ENCODE data around the gene PARG. TPM values are rescaled to one million over a fixed set of nuclear protein-coding genes. Genes with fewer than 3 reads are reported as not detected.
"Not testable (repeated sequence)": the region's sequence is repeated elsewhere in the genome, so short reads cannot be mapped to it uniquely, and the experiment has no call there.

The PARG gene
- polyA plus RNA-seq, 1 donor (not counting 4 experiments of a cell fraction or from before 2014, with no cell fraction given) = 18.6 TPM

- H3K4me1 ChIP-seq (ENCODE audit: control insufficient read depth, extremely low read depth, insufficient read depth, low read length) = no peaks in the 10 kb centered on the region
- no peaks in the 10 kb centered on the region for H3K9me1 ChIP-seq (ENCODE audit: control insufficient read depth, extremely low read depth, insufficient read depth, low read length)
- no peak overlapping the region for H3K27ac ChIP-seq (ENCODE audit: control insufficient read depth, insufficient read depth, low read length)
- dilution Hi-C loops (cut with MboI; ENCODE audit: extremely low pct_ligation_motif_present, low sequenced_read_pairs) = no loop called here
- H3K9me3 ChIP-seq (ENCODE audit: control insufficient read depth, low read depth, low read length) = no peaks in the 10 kb centered on the region
- peaks cover 10% of the 10 kb centered on the region for H3K27me3 ChIP-seq (ENCODE audit: control insufficient read depth, extremely low read depth, insufficient read depth, low read length)
- DNase-seq (ENCODE audit: low read depth, low spot score) (no peak), FAIRE-seq (no peak)
- H3K36me3 ChIP-seq (ENCODE audit: control insufficient read depth in 2 of 2, extremely low read depth in 1 of 2, insufficient read depth in 2 of 2, low read length in 2 of 2) = no peaks in the 10 kb centered on the region
- TF ChIP-seq EZH2 (IDR thresholded peaks at IDR 0.05; ENCODE audit: low read length) (no peak), CTCF (optimal IDR thresholded peaks at IDR 0.05 in 1 of 3, IDR thresholded peaks at IDR 0.05 in 1 of 3, conservative IDR thresholded peaks at IDR 0.05 in 1 of 3; ENCODE audit: extremely low read depth in 1 of 3, insufficient read depth in 2 of 3, low read length in 3 of 3) (no peak)
- H2AFZ ChIP-seq (ENCODE audit: control insufficient read depth, low read length) = no peak overlapping the region
- no peaks in the 10 kb centered on the region for H4K20me1 ChIP-seq (ENCODE audit: control insufficient read depth, extremely low read depth, insufficient read depth, low read length)
- no peak overlapping the region for H3K9ac ChIP-seq (ENCODE audit: control insufficient read depth, extremely low read depth, insufficient read depth, low read length)
- no peak overlapping the region for H3K4me2 ChIP-seq (ENCODE audit: control insufficient read depth, extremely low read depth, insufficient read depth, low read depth, low read length)
- no peaks in the 10 kb centered on the region for H3K79me2 ChIP-seq (ENCODE audit: control insufficient read depth, insufficient read depth, low read length)
- H3K4me3 ChIP-seq (ENCODE audit: control insufficient read depth in 2 of 3, extremely low read depth in 1 of 3, insufficient read depth in 2 of 3, low read depth in 1 of 3, low read length in 3 of 3) = no peak overlapping the region
Observed at GRCh38 chr10:49775014-49775413, 166.8 kb downstream of the PARG start.

- H3K36me3 ChIP-seq (ENCODE audit: control insufficient read depth in 2 of 2, extremely low read depth in 1 of 2, insufficient read depth in 2 of 2, low read length in 2 of 2); dilution Hi-C loops (cut with MboI; ENCODE audit: extremely low pct_ligation_motif_present, low sequenced_read_pairs); DNase-seq (ENCODE audit: low read depth, low spot score); H3K9me1 ChIP-seq (ENCODE audit: control insufficient read depth, extremely low read depth, insufficient read depth, low read length); H3K9me3 ChIP-seq (ENCODE audit: control insufficient read depth, low read depth, low read length); H2AFZ ChIP-seq (ENCODE audit: control insufficient read depth, low read length); H3K4me1 ChIP-seq (ENCODE audit: control insufficient read depth, extremely low read depth, insufficient read depth, low read length); H3K79me2 ChIP-seq (ENCODE audit: control insufficient read depth, insufficient read depth, low read length); H3K9ac ChIP-seq (ENCODE audit: control insufficient read depth, extremely low read depth, insufficient read depth, low read length); FAIRE-seq; H3K4me2 ChIP-seq (ENCODE audit: control insufficient read depth, extremely low read depth, insufficient read depth, low read depth, low read length); H3K4me3 ChIP-seq (ENCODE audit: control insufficient read depth in 2 of 3, extremely low read depth in 1 of 3, insufficient read depth in 2 of 3, low read depth in 1 of 3, low read length in 3 of 3); H3K27ac ChIP-seq (ENCODE audit: control insufficient read depth, insufficient read depth, low read length); H4K20me1 ChIP-seq (ENCODE audit: control insufficient read depth, extremely low read depth, insufficient read depth, low read length): not testable (repeated sequence)
- peaks cover 30% of the 10 kb centered on the region for H3K27me3 ChIP-seq (ENCODE audit: control insufficient read depth, extremely low read depth, insufficient read depth, low read length)
Observed at GRCh38 chr10:49772944-49773343, 168.9 kb downstream of the PARG start.

GRCh38 chr10:49771046-49771445, 170.8 kb downstream of the PARG start:
- FAIRE-seq; H3K9me1 ChIP-seq (ENCODE audit: control insufficient read depth, extremely low read depth, insufficient read depth, low read length); H2AFZ ChIP-seq (ENCODE audit: control insufficient read depth, low read length); H3K4me1 ChIP-seq (ENCODE audit: control insufficient read depth, extremely low read depth, insufficient read depth, low read length); H4K20me1 ChIP-seq (ENCODE audit: control insufficient read depth, extremely low read depth, insufficient read depth, low read length); H3K9me3 ChIP-seq (ENCODE audit: control insufficient read depth, low read depth, low read length); DNase-seq (ENCODE audit: low read depth, low spot score); dilution Hi-C loops (cut with MboI; ENCODE audit: extremely low pct_ligation_motif_present, low sequenced_read_pairs); H3K4me2 ChIP-seq (ENCODE audit: control insufficient read depth, extremely low read depth, insufficient read depth, low read depth, low read length); H3K36me3 ChIP-seq (ENCODE audit: control insufficient read depth in 2 of 2, extremely low read depth in 1 of 2, insufficient read depth in 2 of 2, low read length in 2 of 2); H3K9ac ChIP-seq (ENCODE audit: control insufficient read depth, extremely low read depth, insufficient read depth, low read length); H3K27ac ChIP-seq (ENCODE audit: control insufficient read depth, insufficient read depth, low read length); H3K4me3 ChIP-seq (ENCODE audit: control insufficient read depth in 2 of 3, extremely low read depth in 1 of 3, insufficient read depth in 2 of 3, low read depth in 1 of 3, low read length in 3 of 3); H3K79me2 ChIP-seq (ENCODE audit: control insufficient read depth, insufficient read depth, low read length): not testable (repeated sequence)
- H3K27me3 ChIP-seq (ENCODE audit: control insufficient read depth, extremely low read depth, insufficient read depth, low read length) = peaks cover 41% of the 10 kb centered on the region
